Kidney (tissue), 14 donors: Measurements from ENCODE around the gene NBAS. TPM values are rescaled to one million over a fixed set of nuclear protein-coding genes. Genes with fewer than 3 reads are reported as not detected.

Experiments
- DNase-seq, 5 donors: peaks; one replicate each; pipeline ENCODE4 v3.0.0-alpha.2; 2013 to 2020
- FAIRE-seq: peaks from 2 replicates; lab custom pipeline; 2012; peaks lifted over from hg19 to GRCh38; lab: Jason Lieb, UNC
- H3K27ac ChIP-seq, 2 donors: one replicate each; pipeline ENCODE4 v1.7.0; 2013; ENCODE audit warnings: low read depth in 2 of 2, low read length in 2 of 2, inconsistent platforms in 1 of 2
- H3K27me3 ChIP-seq: one replicate; pipeline ENCODE4 v1.7.1; 2013; ENCODE audit warnings: low read length, inconsistent platforms; ENCODE audit not compliant: control insufficient read depth, insufficient read depth
- H3K36me3 ChIP-seq, 3 donors: one replicate each; pipeline versions ENCODE4 v1.7.0 to v1.7.1; 2013; ENCODE audit warnings: low read length in 3 of 3, control low read depth in 1 of 3, inconsistent platforms in 1 of 3; ENCODE audit not compliant: insufficient read depth in 3 of 3, control insufficient read depth in 2 of 3
- H3K4me1 ChIP-seq, 3 donors: one replicate each; pipeline versions ENCODE4 v1.7.0 to v1.7.1; 2013; ENCODE audit warnings: low read length in 3 of 3, inconsistent platforms in 1 of 3, low read depth in 1 of 3; ENCODE audit not compliant: control insufficient read depth in 2 of 3, insufficient read depth in 2 of 3
- H3K4me3 ChIP-seq, 3 donors: one replicate each; pipeline versions ENCODE4 v1.7.0 to v1.8.1; 2013; ENCODE audit warnings: low read length in 3 of 3, control low read depth in 1 of 3, inconsistent platforms in 1 of 3
- H3K9ac ChIP-seq, 3 donors: one replicate each; pipeline versions ENCODE4 v1.7.0 to v1.7.1; 2013; ENCODE audit warnings: low read length in 3 of 3, control low read depth in 1 of 3, inconsistent platforms in 1 of 3
- H3K9me3 ChIP-seq, 3 donors: one replicate each; pipeline versions ENCODE4 v1.7.0 to v1.7.1; 2013; ENCODE audit warnings: low read length in 3 of 3, control low read depth in 1 of 3, inconsistent platforms in 1 of 3; ENCODE audit not compliant: control insufficient read depth in 2 of 3, insufficient read depth in 1 of 3
- CTCF ChIP-seq: IDR thresholded peaks from 3 replicates; pipeline ENCODE4 v1.5.1; 2012; ENCODE audit warnings: mild to moderate bottlenecking, moderate library complexity, borderline replicate concordance; ENCODE audit not compliant: insufficient read depth; ENCODE audit errors: extremely low read depth
- intact Hi-C: fragments of 100-400 bp; cut with DNase I; formaldehyde crosslinking; loops from one replicate; pipeline ENCODE4 v1.11.1; 2022
- polyA plus RNA-seq: library from polyadenylated mRNA; stranded (reverse); fragments of 350-450 nt; fragmentation: Illumina TruSeq; extraction: RNeasy Lipid Tissue Mini Kit (QIAGEN cat#74804); gene quantifications from one replicate; pipeline ENCODE4 v1.2.3, GENCODE V29; 2014; ENCODE audit warnings: low read depth, low replicate concordance; ENCODE audit not compliant: insufficient read depth
- total RNA-seq: library from RNA; stranded (reverse); fragmentation: NEBNext Ultra II Directional; extraction: Animal tissue kit (Norgen Biotek cat#: 25700); gene quantifications from one replicate; pipeline ENCODE4 v1.2.1, GENCODE V29; 2021
- donor health status: control.
- donor health status: control.
- donor health status: control.
- donor health status: control.
- donor health status: control.
- donor health status: DM: yes; HTN: yes; CAD: no.
- donor health status: Normal renal cell carcinoma (clear cell type).

NBAS gene
- total and polyA plus RNA-seq, 2 donors from 2014 or later: 40.8 to 44.2 TPM

DNA sequence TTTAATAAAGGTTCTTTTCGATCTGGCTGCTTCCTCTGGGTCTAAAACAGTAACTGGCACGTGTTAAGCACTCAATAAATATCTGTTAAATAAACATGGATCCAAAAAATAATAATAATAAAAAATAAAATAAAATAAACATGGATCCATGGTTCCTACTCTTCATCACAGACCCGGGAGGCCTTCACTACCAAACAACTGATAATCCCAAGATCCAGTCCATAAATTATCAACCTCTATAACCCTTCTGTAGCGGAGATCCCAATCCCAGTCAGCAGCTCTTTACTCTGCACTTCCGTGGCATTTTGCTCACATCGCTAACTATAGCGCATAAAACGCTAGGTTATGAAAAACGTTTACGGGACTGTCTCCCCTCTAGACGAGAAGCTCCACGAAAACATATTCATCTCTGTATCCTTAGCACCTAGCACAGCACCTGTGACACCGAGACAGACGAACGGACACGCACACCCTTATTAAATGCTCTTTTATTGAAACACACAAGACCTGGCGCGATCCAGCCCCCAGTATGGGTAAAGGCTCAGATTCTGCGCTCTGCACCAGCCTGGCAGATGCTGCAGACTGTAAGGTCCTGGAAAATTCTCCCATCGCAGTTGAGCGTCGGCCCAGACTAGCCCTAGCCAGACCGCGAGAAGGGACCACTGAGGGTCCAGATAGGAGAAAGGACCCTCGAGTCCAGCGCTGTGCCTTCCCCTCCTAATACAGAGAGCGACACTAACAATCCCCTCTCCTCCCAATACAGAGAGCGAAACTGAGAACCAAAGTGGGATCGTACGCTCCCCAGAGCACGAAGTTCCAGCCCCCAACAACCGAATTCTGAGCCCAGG, 770 bp downstream of the NBAS start:
- intact Hi-C loops: no loop called here
- no peak for TF ChIP-seq CTCF

DNA sequence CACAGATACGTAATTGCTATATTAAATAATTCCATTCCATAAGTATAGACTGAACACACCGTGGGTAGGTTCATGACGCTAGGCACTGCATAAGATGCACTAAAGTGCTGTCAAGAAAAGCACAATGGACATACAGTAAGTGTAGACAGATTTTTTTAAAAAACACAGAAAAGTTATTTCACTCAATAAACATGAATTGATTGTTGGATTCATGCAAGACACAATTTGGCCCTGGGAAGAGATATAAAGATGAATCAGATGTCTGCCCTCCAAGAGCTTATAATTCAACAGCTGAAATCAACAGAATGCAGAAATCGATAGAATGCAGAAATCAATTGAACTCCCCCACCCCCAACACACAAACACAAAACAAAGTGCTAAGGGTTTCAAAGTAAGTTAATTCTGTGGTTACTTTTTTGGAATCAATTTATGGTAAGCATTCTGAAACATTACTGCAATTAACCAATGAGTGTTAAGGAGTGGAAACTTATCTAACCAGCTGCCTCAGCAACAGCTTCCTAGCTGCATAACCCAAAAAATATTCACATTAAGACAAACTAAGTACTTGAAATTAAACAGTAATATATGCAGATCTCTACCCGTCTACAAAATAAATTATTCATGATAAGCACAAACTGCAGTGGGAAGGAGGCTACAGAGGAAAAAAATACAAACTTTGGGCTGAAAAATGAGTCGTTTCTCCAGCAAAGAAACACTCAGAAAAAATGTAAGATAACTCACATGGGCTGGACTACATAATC, 1.6 kb downstream of the NBAS start:
- Histone ChIP-seq H3K9ac (no peak overlapping the region), H3K27me3 (no peaks in the 10 kb centered on the region), H3K27ac (no peak overlapping the region), H3K9me3 (no peaks in the 10 kb centered on the region), H3K36me3 (peaks cover 0 to 3% (median 0%) of the 10 kb centered on the region in 3 donors), H3K4me1 (peaks cover 0 to 8% (median 4%) of the 10 kb centered on the region in 3 donors), H3K4me3 (peak overlapping the region; percentile 77 to 95 (median 92))
- DNase-seq: no peak
- no peak for FAIRE-seq
- TF ChIP-seq CTCF: no peak
- intact Hi-C loops: no loop called here

More for the DNA sequence above, 770 bp downstream of the NBAS start:
- peak overlapping the region; percentile 85 to 92 (median 91) for H3K9ac ChIP-seq
- DNase-seq (peak in 4 of 5 donors; percentile 45 to 76 (median 64)), FAIRE-seq (no peak)
- no peaks in the 10 kb centered on the region for H3K27me3 ChIP-seq
- peaks cover 0 to 3% (median 0%) of the 10 kb centered on the region in 3 donors for H3K36me3 ChIP-seq
- peak overlapping the region; percentile 77 to 95 (median 92) for H3K4me3 ChIP-seq
- H3K9me3 ChIP-seq: no peaks in the 10 kb centered on the region
- no peak overlapping the region for H3K27ac ChIP-seq
- peaks cover 0 to 8% (median 4%) of the 10 kb centered on the region in 3 donors for H3K4me1 ChIP-seq

GRCh38 chr2:15557887-15558311, 3.2 kb downstream of the NBAS start:
- Histone ChIP-seq H3K9me3 (no peaks in the 10 kb centered on the region), H3K4me3 (no peak overlapping the region), H3K27ac (no peak overlapping the region), H3K9ac (no peak overlapping the region), H3K4me1 (peaks cover 0 to 8% (median 4%) of the 10 kb centered on the region in 3 donors), H3K27me3 (no peaks in the 10 kb centered on the region), H3K36me3 (peaks cover 0 to 3% (median 0%) of the 10 kb centered on the region in 3 donors)
- intact Hi-C loops: no loop called here
- TF ChIP-seq CTCF: no peak
- DNase-seq: no peak
- FAIRE-seq: no peak
